Skeletal muscle tissue (tissue), 4 donors: ENCODE data around the gene HTRA3. TPM values are rescaled to one million over a fixed set of nuclear protein-coding genes. Genes with fewer than 3 reads are reported as not detected.

ENCODE experiments used
- H3K27ac ChIP-seq: one replicate; pipeline ENCODE4 v1.7.0; 2013; ENCODE audit warnings: mild to moderate bottlenecking, low read depth, low read length, inconsistent platforms
- H3K27me3 ChIP-seq, 3 donors: one replicate each; pipeline ENCODE4 v1.7.0; 2013; ENCODE audit warnings: low read length in 3 of 3; ENCODE audit not compliant: control insufficient read depth in 3 of 3, insufficient read depth in 3 of 3
- H3K36me3 ChIP-seq, 3 donors: one replicate each; pipeline ENCODE4 v1.7.0; 2013; ENCODE audit warnings: low read length in 3 of 3; ENCODE audit not compliant: control insufficient read depth in 3 of 3, insufficient read depth in 3 of 3
- H3K4me1 ChIP-seq, 3 donors: one replicate each; pipeline ENCODE4 v1.7.0; 2013; ENCODE audit warnings: low read length in 3 of 3, mild to moderate bottlenecking in 3 of 3; ENCODE audit not compliant: control insufficient read depth in 3 of 3, insufficient read depth in 3 of 3
- H3K4me3 ChIP-seq, 3 donors: one replicate each; pipeline ENCODE4 v1.7.0; 2013; ENCODE audit warnings: low read length in 3 of 3
- H3K9ac ChIP-seq, 3 donors: one replicate each; pipeline ENCODE4 v1.7.0; 2013; ENCODE audit warnings: low read length in 3 of 3, mild to moderate bottlenecking in 3 of 3, moderate library complexity in 2 of 3, low read depth in 1 of 3
- H3K9me3 ChIP-seq, 3 donors: one replicate each; pipeline ENCODE4 v1.7.0; 2013; ENCODE audit warnings: low read length in 3 of 3; ENCODE audit not compliant: control insufficient read depth in 3 of 3
- total RNA-seq: library from RNA; depleted of rRNA; stranded (reverse); fragments of >200 nt; gene quantifications from one replicate; pipeline ENCODE4 v1.2.3, GENCODE V29; 2014
- donor health status: Osteomylitis.

Gene HTRA3
- total RNA-seq, 1 donor from 2014 or later, result 20.9 TPM

- H3K9me3 ChIP-seq, result no peaks in the 10 kb centered on the region
- peaks cover 0 to 21% (median 17%) of the 10 kb centered on the region in 3 donors for H3K36me3 ChIP-seq
- H3K4me1 ChIP-seq, result peaks cover 0 to 13% (median 11%) of the 10 kb centered on the region in 3 donors
- no peak overlapping the region for H3K9ac ChIP-seq
- no peak overlapping the region for H3K27ac ChIP-seq
- H3K27me3 ChIP-seq, result no peaks in the 10 kb centered on the region
- H3K4me3 ChIP-seq, result no peak overlapping the region
These were observed 34.8 kb upstream of the HTRA3 start for GRCh38 chr4:8234715-8235114.

DNA sequence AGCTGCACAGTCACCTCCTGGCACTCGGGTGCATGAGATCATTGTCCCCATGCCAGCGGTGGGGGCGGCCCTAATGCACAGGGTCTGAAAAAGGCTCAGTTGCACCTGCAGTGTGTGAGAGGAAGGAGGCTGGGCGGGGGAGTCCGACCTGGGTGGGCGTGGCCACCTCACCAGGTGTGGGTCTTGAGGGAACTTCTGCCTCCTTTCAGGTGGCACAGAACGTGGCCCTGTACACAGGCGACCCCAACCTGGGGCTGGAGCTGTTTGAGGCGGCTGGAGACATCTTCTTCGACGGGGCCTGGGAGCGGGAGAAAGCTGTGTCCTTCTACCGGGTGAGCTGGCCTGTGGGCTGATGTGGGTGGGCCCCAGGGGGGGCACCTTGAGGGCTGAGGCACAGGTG, 34.3 kb upstream of the HTRA3 start:
- no peaks in the 10 kb centered on the region for H3K9me3 ChIP-seq
- no peaks in the 10 kb centered on the region for H3K27me3 ChIP-seq
- no peak overlapping the region for H3K4me3 ChIP-seq
- no peak overlapping the region for H3K27ac ChIP-seq
- no peak overlapping the region for H3K9ac ChIP-seq
- H3K36me3 ChIP-seq, result peaks cover 0 to 21% (median 17%) of the 10 kb centered on the region in 3 donors
- H3K4me1 ChIP-seq, result peaks cover 0 to 13% (median 11%) of the 10 kb centered on the region in 3 donors

GRCh38 chr4:8235686-8236085, 33.9 kb upstream of the HTRA3 start:
- Histone ChIP-seq H3K9ac (peak overlapping the region in 1 of 3 donors; percentile 3), H3K27ac (no peak overlapping the region), H3K9me3 (no peaks in the 10 kb centered on the region), H3K4me3 (no peak overlapping the region), H3K27me3 (no peaks in the 10 kb centered on the region), H3K4me1 (peaks cover 0 to 13% (median 11%) of the 10 kb centered on the region in 3 donors), H3K36me3 (peaks cover 0 to 21% (median 17%) of the 10 kb centered on the region in 3 donors)

- Histone ChIP-seq H3K27me3 (no peaks in the 10 kb centered on the region), H3K27ac (no peak overlapping the region), H3K4me3 (no peak overlapping the region), H3K4me1 (peaks cover 0 to 13% (median 11%) of the 10 kb centered on the region in 3 donors), H3K9ac (peak overlapping the region in 1 of 3 donors; percentile 3), H3K36me3 (peaks cover 0 to 21% (median 17%) of the 10 kb centered on the region in 3 donors), H3K9me3 (no peaks in the 10 kb centered on the region)
These were observed 33.2 kb upstream of the HTRA3 start for GRCh38 chr4:8236106-8236919.

- H3K9me3 ChIP-seq, result no peaks in the 10 kb centered on the region
- H3K27ac ChIP-seq, result no peak overlapping the region
- H3K4me3 ChIP-seq, result no peak overlapping the region
- H3K36me3 ChIP-seq, result peaks cover 0 to 21% (median 17%) of the 10 kb centered on the region in 3 donors
- H3K9ac ChIP-seq, result no peak overlapping the region
- no peaks in the 10 kb centered on the region for H3K27me3 ChIP-seq
- H3K4me1 ChIP-seq, result peaks cover 0 to 13% (median 11%) of the 10 kb centered on the region in 3 donors
These were observed 32.7 kb upstream of the HTRA3 start for GRCh38 chr4:8236920-8237195.

DNA sequence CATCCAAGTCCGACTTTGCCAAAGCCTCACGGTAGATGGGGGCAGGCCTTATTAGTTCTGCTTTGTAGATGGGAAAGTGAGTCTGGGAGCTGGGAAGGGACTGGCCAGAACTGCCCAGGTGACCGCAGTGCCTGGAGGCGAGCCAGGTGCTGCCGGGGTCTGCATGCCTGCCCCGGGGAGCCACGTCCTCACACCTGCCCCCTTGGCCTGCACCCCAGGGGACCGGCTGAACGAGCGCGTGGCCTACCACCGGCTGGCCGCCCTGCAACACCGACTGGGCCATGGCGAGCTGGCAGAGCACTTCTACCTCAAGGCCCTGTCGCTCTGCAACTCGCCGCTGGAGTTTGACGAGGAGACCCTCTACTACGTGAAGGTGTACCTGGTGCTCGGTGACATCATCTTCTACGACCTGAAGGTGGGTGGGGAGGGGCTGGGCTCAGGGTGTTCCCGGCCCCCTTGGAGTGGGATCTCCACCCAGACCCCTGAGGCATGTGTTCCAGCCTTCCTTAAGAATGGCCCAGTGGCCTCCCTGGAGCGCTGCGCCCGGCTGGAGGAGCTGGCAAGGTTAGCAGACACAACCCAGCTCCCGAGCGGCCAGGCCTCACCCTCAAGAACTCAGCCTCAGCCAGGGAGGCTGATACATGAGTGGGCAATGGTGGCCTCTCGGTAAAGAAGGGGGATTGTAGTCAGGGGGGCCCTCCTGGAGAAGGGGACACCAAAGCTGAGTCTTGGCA, 32.1 kb upstream of the HTRA3 start:
- peaks cover 3 to 17% (median 16%) of the 10 kb centered on the region in 3 donors for H3K4me1 ChIP-seq
- H3K27ac ChIP-seq, result no peak overlapping the region
- H3K36me3 ChIP-seq, result peaks cover 0 to 19% (median 17%) of the 10 kb centered on the region in 3 donors
- no peak overlapping the region for H3K4me3 ChIP-seq
- H3K9ac ChIP-seq, result no peak overlapping the region
- H3K27me3 ChIP-seq, result no peaks in the 10 kb centered on the region
- H3K9me3 ChIP-seq, result no peaks in the 10 kb centered on the region

GRCh38 chr4:8238036-8238511, 31.5 kb upstream of the HTRA3 start:
- H3K27ac ChIP-seq, result no peak overlapping the region
- no peaks in the 10 kb centered on the region for H3K27me3 ChIP-seq
- peaks cover 0 to 18% (median 16%) of the 10 kb centered on the region in 3 donors for H3K36me3 ChIP-seq
- peaks cover 7 to 24% (median 23%) of the 10 kb centered on the region in 3 donors for H3K4me1 ChIP-seq
- peak overlapping the region in 1 of 3 donors; percentile 8 for H3K9ac ChIP-seq
- no peak overlapping the region for H3K4me3 ChIP-seq
- no peaks in the 10 kb centered on the region for H3K9me3 ChIP-seq

GRCh38 chr4:8238515-8239053, 31.0 kb upstream of the HTRA3 start:
- H3K27me3 ChIP-seq, result no peaks in the 10 kb centered on the region
- no peaks in the 10 kb centered on the region for H3K9me3 ChIP-seq
- H3K27ac ChIP-seq, result no peak overlapping the region
- peaks cover 7 to 24% (median 23%) of the 10 kb centered on the region in 3 donors for H3K4me1 ChIP-seq
- no peak overlapping the region for H3K9ac ChIP-seq
- no peak overlapping the region for H3K4me3 ChIP-seq
- peaks cover 0 to 13% (median 11%) of the 10 kb centered on the region in 3 donors for H3K36me3 ChIP-seq

DNA sequence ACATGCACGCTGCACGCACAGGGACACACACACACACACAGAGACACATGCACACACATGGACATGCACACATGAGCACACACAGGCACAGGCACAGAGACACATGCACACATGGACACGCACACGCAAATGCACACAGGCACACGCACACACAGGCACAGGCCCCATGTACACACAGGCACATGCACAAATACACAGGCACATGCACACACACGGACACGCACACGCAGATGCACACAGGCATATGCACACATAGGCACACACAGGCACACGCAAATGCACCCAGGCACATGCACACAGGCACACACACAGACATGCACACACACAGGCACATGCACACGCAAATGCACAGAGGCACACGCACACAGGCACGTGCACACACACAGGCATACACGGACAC, 30.3 kb upstream of the HTRA3 start:
- no peak overlapping the region for H3K4me3 ChIP-seq
- H3K9ac ChIP-seq, result no peak overlapping the region
- H3K4me1 ChIP-seq, result peaks cover 7 to 24% (median 23%) of the 10 kb centered on the region in 3 donors
- H3K36me3 ChIP-seq, result peaks cover 0 to 7% (median 5%) of the 10 kb centered on the region in 3 donors
- H3K9me3 ChIP-seq, result no peaks in the 10 kb centered on the region
- no peak overlapping the region for H3K27ac ChIP-seq
- H3K27me3 ChIP-seq, result no peaks in the 10 kb centered on the region
